ENCODE measurements around the gene MAP6. TPM values are rescaled to one million over a fixed set of nuclear protein-coding genes. Genes with fewer than 3 reads are reported as not detected.

MAP6 gene
- total and polyA plus RNA-seq, 2 of the 13 experiments (the other 11 are each of a cell fraction or from before 2014, with no cell fraction given): 0.04 TPM; not detected in 1

GRCh38 chr11:75667255-75667830 is 1.5 kb downstream of the MAP6 start (continued):
- no peak for TF ChIP-seq ZBTB26 (CRISPR knock-in tag; IDR thresholded peaks at IDR 0.05; ENCODE audit: borderline replicate concordance)
- no peak for TF ChIP-seq ZNF432 (CRISPR knock-in tag; IDR thresholded peaks at IDR 0.05; ENCODE audit: borderline replicate concordance)
- no peak for TF ChIP-seq ZNF441 (CRISPR knock-in tag; IDR thresholded peaks at IDR 0.05; ENCODE audit: borderline replicate concordance)
- TF ChIP-seq ARNT2 (CRISPR knock-in tag; IDR thresholded peaks at IDR 0.05; ENCODE audit: low read depth): no peak
- TF ChIP-seq ZFP37 (CRISPR knock-in tag; IDR thresholded peaks at IDR 0.05; ENCODE audit: borderline replicate concordance): no peak
- TF ChIP-seq ZNF776 (CRISPR knock-in tag; IDR thresholded peaks at IDR 0.05): 0 out of 2 replicates have a peak, but pooled peaks have one; percentile 21
- TF ChIP-seq ZBTB14 (CRISPR knock-in tag; IDR thresholded peaks at IDR 0.05): no peak
- no peak for TF ChIP-seq ESRRA (CRISPR knock-in tag; IDR thresholded peaks at IDR 0.05; ENCODE audit: low read depth)
- TF ChIP-seq RAD21 (CRISPR knock-in tag; IDR thresholded peaks at IDR 0.05): peak; percentile 34; the same call in 1 of the 2 replicates
- no peak for TF ChIP-seq ZBTB25 (CRISPR knock-in tag; IDR thresholded peaks at IDR 0.05)
- no peak for TF ChIP-seq ZNF768 (CRISPR knock-in tag; IDR thresholded peaks at IDR 0.05)
- TF ChIP-seq ZSCAN12 (CRISPR knock-in tag; IDR thresholded peaks at IDR 0.05): no peak
- no peak for TF ChIP-seq TARDBP (CRISPR knock-in tag; IDR thresholded peaks at IDR 0.05)
- no peak for TF ChIP-seq PRDM4 (CRISPR knock-in tag; IDR thresholded peaks at IDR 0.05; ENCODE audit: borderline replicate concordance)
- TF ChIP-seq DMTF1 (CRISPR knock-in tag; IDR thresholded peaks at IDR 0.05): no peak
- no peak for TF ChIP-seq PAF1 (CRISPR knock-in tag; IDR thresholded peaks at IDR 0.05)
- TF ChIP-seq IRF2 (CRISPR knock-in tag; IDR thresholded peaks at IDR 0.05): no peak
- TF ChIP-seq SMYD3 (CRISPR knock-in tag; IDR thresholded peaks at IDR 0.05): no peak
- TF ChIP-seq SIX4 (CRISPR knock-in tag; IDR thresholded peaks at IDR 0.05): no peak
- TF ChIP-seq ZNF777 (CRISPR knock-in tag; IDR thresholded peaks at IDR 0.05): peak; percentile 79
- no peak for TF ChIP-seq ZNF576 (CRISPR knock-in tag; IDR thresholded peaks at IDR 0.05)
- TF ChIP-seq NFKB2 (CRISPR knock-in tag; IDR thresholded peaks at IDR 0.05; ENCODE audit: borderline replicate concordance): no peak
- TF ChIP-seq KDM5B (CRISPR knock-in tag; IDR thresholded peaks at IDR 0.05; ENCODE audit: borderline replicate concordance): peak; percentile 29; the same call in 1 of the 2 replicates
